ENCODE measurements around the gene GPANK1.

GRCh38 chr6:31641370-31641769, 23.4 kb downstream of the GPANK1 start:
- no peak for TF ChIP-seq CTCF (conservative IDR thresholded peaks at IDR 0.05)
- no peak for TF ChIP-seq EZH2 (IDR thresholded peaks at IDR 0.05; ENCODE audit: low read depth)
